Measurements from ENCODE around the gene CARMIL3. TPM values are rescaled to one million over a fixed set of nuclear protein-coding genes. Genes with fewer than 3 reads are reported as not detected.

CARMIL3 gene
- total RNA-seq, 1 donor from 2014 or later, result 0.77 TPM

- H3K27me3 ChIP-seq, result peaks cover 39% of the 10 kb centered on the region
- Mint-ChIP-seq H3K27me3 (ENCODE audit: insufficient read depth, low read depth) (peaks cover 35% of the 10 kb centered on the region), H3K36me3 (no peaks in the 10 kb centered on the region), H3K4me1 (peaks cover 34% of the 10 kb centered on the region), H3K9me3 (no peaks in the 10 kb centered on the region), H3K4me3 (peak overlapping the region; percentile 82), H3K27ac (no peak overlapping the region)
- peak overlapping the region; percentile 87 for H3K4me2 ChIP-seq
- no peaks in the 10 kb centered on the region for H3K36me3 ChIP-seq
- H3K27ac ChIP-seq, result no peak overlapping the region
- peaks cover 22% of the 10 kb centered on the region for H3F3A ChIP-seq (ENCODE audit: low read depth)
- peak; percentile 90 for DNase-seq (ENCODE audit: low spot score)
- H2AFZ ChIP-seq (replicated peaks), result peak overlapping the region; percentile 64
- peaks cover 41% of the 10 kb centered on the region for H3K4me1 ChIP-seq
- H3K4me3 ChIP-seq, result no peak overlapping the region
- H3K9ac ChIP-seq, result no peak overlapping the region
- no peaks in the 10 kb centered on the region for H3K79me2 ChIP-seq (ENCODE audit: low read depth)
- no peak for TF ChIP-seq EZH2 (IDR thresholded peaks at IDR 0.05)
- no peak for TF ChIP-seq EZH2phosphoT487 (IDR thresholded peaks at IDR 0.05)
- H3K9me3 ChIP-seq (ENCODE audit: low read depth), result no peaks in the 10 kb centered on the region
- H4K20me1 ChIP-seq (ENCODE audit: low read depth), result no peaks in the 10 kb centered on the region
These were observed 27.8 kb downstream of the CARMIL3 start for GRCh38 chr14:24079491-24080141.

- Mint-ChIP-seq H3K36me3 (no peaks in the 10 kb centered on the region), H3K27me3 (ENCODE audit: insufficient read depth, low read depth) (peaks cover 40% of the 10 kb centered on the region), H3K4me3 (peak overlapping the region; percentile 82), H3K4me1 (peaks cover 34% of the 10 kb centered on the region), H3K9me3 (no peaks in the 10 kb centered on the region), H3K27ac (no peak overlapping the region)
- Histone ChIP-seq H3K4me3 (no peak overlapping the region), H3K27ac (no peak overlapping the region), H3F3A (ENCODE audit: low read depth) (peaks cover 22% of the 10 kb centered on the region), H4K20me1 (ENCODE audit: low read depth) (no peaks in the 10 kb centered on the region), H3K36me3 (no peaks in the 10 kb centered on the region), H3K79me2 (ENCODE audit: low read depth) (no peaks in the 10 kb centered on the region), H2AFZ (replicated peaks) (no peak overlapping the region), H3K27me3 (peaks cover 39% of the 10 kb centered on the region), H3K9me3 (ENCODE audit: low read depth) (no peaks in the 10 kb centered on the region), H3K9ac (no peak overlapping the region), H3K4me1 (peaks cover 41% of the 10 kb centered on the region), H3K4me2 (peak overlapping the region; percentile 87)
- DNase-seq (ENCODE audit: low spot score), result peak; percentile 11
- no peak for TF ChIP-seq EZH2 (IDR thresholded peaks at IDR 0.05)
These were observed 28.3 kb downstream of the CARMIL3 start for GRCh38 chr14:24080142-24080530.

GRCh38 chr14:24080888-24081738 is 29.3 kb downstream of the CARMIL3 start:
- no peaks in the 10 kb centered on the region for H3K36me3 Mint-ChIP-seq
- no peaks in the 10 kb centered on the region for H3K36me3 ChIP-seq
- H3K4me1 Mint-ChIP-seq, result peaks cover 34% of the 10 kb centered on the region
- peak overlapping the region; percentile 87 for H3K4me2 ChIP-seq
- peak; percentile 78 for DNase-seq (ENCODE audit: low spot score)
- no peaks in the 10 kb centered on the region for H3K9me3 Mint-ChIP-seq
- H3K4me3 ChIP-seq, result peak overlapping the region; percentile 66
- peaks cover 22% of the 10 kb centered on the region for H3F3A ChIP-seq (ENCODE audit: low read depth)
- no peak overlapping the region for H3K27ac ChIP-seq
- TF ChIP-seq CTCF (IDR thresholded peaks at IDR 0.05), result no peak
- peak; percentile 25 for TF ChIP-seq EZH2phosphoT487 (IDR thresholded peaks at IDR 0.05)
- peak; percentile 34 for TF ChIP-seq EZH2 (IDR thresholded peaks at IDR 0.05)
- no peak overlapping the region for H3K27ac Mint-ChIP-seq
- peak overlapping the region; percentile 88 for H3K4me3 Mint-ChIP-seq
- H3K27me3 ChIP-seq, result peaks cover 39% of the 10 kb centered on the region
- no peak overlapping the region for H3K9ac ChIP-seq
- H4K20me1 ChIP-seq (ENCODE audit: low read depth), result no peaks in the 10 kb centered on the region
- H3K4me1 ChIP-seq, result peaks cover 41% of the 10 kb centered on the region
- no peaks in the 10 kb centered on the region for H3K9me3 ChIP-seq (ENCODE audit: low read depth)
- H2AFZ ChIP-seq (replicated peaks), result peak overlapping the region; percentile 84
- peaks cover 40% of the 10 kb centered on the region for H3K27me3 Mint-ChIP-seq (ENCODE audit: insufficient read depth, low read depth)
- no peaks in the 10 kb centered on the region for H3K79me2 ChIP-seq (ENCODE audit: low read depth)

- Histone ChIP-seq H3K4me1 (peaks cover 47% of the 10 kb centered on the region), H2AFZ (replicated peaks) (peak overlapping the region; percentile 84), H3K4me3 (peak overlapping the region; percentile 66), H3K36me3 (no peaks in the 10 kb centered on the region), H3K9ac (no peak overlapping the region), H3K9me3 (ENCODE audit: low read depth) (no peaks in the 10 kb centered on the region), H3K79me2 (ENCODE audit: low read depth) (no peaks in the 10 kb centered on the region), H4K20me1 (ENCODE audit: low read depth) (no peaks in the 10 kb centered on the region), H3F3A (ENCODE audit: low read depth) (peaks cover 22% of the 10 kb centered on the region), H3K4me2 (peak overlapping the region; percentile 87), H3K27ac (no peak overlapping the region), H3K27me3 (peaks cover 39% of the 10 kb centered on the region)
- Mint-ChIP-seq H3K36me3 (no peaks in the 10 kb centered on the region), H3K4me1 (peaks cover 34% of the 10 kb centered on the region), H3K27me3 (ENCODE audit: insufficient read depth, low read depth) (peaks cover 39% of the 10 kb centered on the region), H3K27ac (peak overlapping the region; percentile 87), H3K4me3 (peak overlapping the region; percentile 88), H3K9me3 (no peaks in the 10 kb centered on the region)
- peak; percentile 40 for DNase-seq (ENCODE audit: low spot score)
- TF ChIP-seq EZH2phosphoT487 (IDR thresholded peaks at IDR 0.05) (no peak), CTCF (IDR thresholded peaks at IDR 0.05) (no peak), EZH2 (IDR thresholded peaks at IDR 0.05) (no peak)
These were observed 30.0 kb downstream of the CARMIL3 start for GRCh38 chr14:24081739-24082211.

Measured in neural progenitor cell (in vitro differentiated cells).